ENCODE data around the gene ATAD1.
"Not testable (repeated sequence)": the region's sequence is repeated elsewhere in the genome, so short reads cannot be mapped to it uniquely, and the experiment has no call there.

ATAD1 gene, protein sequence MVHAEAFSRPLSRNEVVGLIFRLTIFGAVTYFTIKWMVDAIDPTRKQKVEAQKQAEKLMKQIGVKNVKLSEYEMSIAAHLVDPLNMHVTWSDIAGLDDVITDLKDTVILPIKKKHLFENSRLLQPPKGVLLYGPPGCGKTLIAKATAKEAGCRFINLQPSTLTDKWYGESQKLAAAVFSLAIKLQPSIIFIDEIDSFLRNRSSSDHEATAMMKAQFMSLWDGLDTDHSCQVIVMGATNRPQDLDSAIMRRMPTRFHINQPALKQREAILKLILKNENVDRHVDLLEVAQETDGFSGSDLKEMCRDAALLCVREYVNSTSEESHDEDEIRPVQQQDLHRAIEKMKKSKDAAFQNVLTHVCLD

DNA sequence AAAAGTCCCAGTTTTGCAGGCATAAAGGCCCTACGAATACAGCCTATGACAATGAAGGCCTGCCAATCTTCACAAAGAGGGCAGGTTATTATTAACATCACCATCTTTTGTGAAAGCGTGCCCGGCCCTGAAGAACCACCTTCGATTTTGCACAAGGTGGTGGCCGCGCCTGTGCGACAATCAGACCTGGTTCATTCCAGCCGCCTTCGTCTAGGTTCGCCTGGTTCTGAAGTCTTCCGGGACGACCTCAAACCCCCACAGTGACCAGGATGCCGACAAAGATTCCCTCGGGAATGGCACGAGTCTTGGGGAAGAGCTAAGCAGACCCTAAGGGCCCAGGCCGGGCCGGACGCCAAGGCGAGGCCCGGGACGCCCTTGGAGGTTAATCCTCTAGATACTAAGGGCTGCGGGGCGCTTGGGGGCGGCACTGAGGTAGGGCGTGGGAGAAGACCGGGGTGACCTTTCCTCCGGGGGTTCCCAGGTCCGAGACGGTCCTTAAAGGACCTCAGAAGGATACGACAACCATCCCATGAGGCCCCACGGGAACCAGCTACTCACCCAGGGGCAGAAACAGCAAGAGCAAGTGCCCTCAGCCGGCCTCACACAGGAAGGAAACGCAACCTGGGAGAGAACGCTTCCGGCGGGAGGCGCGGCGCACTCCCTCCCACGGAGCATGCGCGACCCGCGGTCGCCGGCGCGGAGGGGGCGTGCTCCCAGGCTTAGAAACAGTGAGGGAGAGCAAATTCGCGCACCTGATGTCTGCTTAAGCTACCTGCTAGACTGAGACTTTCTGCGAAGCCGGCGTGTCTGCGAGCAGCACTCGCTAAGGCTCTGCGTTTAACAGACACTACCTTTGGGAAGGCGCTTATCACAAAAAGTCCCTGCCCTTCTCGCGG is at the start of gene ATAD1:
TSS of gene ATAD1 (minus strand) at position 618 of the 896 bp plus-strand sequence. CDS start 3,627 bp downstream, outside the sequence.
- peak; percentile 74 to 84 (median 76) for DNase-seq (ENCODE audit: low read depth in 3 of 3)

DNA sequence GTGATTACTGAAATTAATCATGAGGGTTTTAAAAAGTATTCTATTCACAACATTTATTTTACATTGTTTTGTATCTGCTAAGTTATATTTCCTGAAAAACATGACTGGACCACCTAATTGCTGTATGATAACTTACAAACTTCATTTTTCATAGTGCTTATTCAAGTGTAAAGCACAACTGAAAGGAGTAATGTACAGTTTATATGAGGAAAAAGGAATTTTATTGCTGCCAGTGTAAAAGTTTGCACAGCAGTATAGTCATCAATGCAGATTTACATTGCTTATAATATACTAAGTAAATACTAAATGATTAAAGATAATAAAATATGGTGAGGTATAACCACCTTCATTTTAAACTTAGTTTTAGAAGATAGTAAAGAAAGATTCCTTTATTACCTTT is 49.4 kb upstream of the ATAD1 start:
- no peak for DNase-seq (ENCODE audit: low read depth in 3 of 3)

DNA sequence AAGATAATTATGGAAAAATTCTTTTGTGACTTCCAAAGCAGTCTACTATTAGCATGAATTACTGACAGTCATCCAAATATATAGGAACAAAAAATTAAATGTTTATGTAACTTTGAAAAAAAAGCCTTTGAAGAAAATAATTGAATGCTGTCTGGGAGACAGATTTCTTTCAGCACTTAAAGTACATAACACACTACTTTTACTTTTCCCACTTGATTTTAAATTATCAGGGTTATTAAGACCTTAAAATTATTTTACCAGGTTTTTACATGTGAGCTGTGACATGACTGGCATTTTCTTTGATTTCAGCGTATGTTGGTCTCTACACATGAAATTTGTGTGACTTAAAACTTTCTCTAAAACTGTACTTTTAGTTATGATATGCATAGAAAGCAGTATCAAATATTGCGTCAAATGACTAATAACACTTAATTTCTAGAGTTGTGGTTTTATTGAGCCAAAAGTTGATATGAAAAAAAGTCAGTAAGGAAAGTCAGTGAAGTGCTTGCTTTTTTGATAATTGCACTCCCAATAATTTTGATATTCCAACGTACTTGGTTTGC is 48.5 kb upstream of the ATAD1 start:
- DNase-seq (ENCODE audit: low read depth in 3 of 3): no peak

DNA sequence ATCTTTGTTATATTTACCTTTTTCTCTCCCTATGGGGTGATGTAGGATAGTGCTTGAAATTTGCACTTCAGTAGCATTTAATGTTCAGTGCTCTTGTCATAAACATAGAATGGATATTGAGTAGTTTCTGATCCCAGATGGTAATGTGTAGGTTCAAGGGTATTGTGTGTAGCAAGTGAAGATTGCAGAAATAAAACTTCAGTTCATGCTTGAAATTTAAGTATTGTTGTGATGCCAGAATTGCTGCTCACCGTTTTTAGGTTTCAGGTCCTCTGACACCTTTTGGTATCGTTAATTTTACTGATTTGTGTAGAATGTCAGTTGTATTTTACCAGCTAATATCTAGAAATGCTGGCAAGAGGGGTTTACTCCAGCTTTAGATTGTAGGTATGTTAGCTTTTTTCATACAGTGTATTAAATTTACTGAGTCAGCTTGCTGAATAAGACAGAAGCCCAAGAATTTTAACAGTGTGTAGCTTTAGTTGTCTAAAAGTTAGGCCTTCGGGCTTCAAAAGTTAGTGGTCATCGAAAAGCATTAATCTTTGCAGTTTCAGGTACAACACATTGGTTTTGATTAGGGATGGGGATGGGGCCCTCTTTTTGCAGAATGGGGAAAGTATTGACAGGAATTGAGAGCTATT is 47.3 kb upstream of the ATAD1 start:
- no peak for DNase-seq (ENCODE audit: low read depth in 3 of 3)

DNA sequence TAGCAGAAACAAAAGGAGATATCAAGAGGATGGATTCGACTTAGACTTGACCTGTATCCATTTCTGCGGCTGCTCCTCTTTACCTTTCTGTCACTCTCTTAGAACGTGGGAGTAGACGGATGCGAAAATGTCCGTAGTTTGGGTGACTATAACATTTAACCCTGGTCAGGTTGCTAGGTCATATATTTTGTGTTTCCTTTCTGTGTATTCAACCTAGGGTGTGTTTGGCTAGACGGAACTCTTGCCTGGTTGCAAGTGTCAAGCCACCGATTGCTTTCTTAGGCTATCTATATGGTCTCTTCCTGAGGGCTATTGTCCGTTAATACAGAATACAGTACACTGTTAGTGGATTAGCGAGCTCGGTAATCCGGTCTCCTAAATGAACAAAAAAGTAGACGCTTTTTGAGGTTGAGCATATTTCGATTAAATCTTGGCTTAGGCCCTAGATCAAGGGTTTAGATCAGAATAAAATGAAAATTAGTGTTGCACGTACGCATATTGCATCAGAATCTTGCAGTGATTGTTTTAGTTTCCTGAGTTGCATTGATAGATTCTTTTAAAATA is 46.6 kb upstream of the ATAD1 start:
- no peak for DNase-seq (ENCODE audit: low read depth in 3 of 3)

DNA sequence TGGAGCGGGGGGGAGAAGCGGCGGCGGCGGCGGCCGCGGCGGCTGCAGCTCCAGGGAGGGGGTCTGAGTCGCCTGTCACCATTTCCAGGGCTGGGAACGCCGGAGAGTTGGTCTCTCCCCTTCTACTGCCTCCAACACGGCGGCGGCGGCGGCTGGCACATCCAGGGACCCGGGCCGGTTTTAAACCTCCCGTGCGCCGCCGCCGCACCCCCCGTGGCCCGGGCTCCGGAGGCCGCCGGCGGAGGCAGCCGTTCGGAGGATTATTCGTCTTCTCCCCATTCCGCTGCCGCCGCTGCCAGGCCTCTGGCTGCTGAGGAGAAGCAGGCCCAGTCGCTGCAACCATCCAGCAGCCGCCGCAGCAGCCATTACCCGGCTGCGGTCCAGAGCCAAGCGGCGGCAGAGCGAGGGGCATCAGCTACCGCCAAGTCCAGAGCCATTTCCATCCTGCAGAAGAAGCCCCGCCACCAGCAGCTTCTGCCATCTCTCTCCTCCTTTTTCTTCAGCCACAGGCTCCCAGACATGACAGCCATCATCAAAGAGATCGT is 46.0 kb upstream of the ATAD1 start:
- DNase-seq (ENCODE audit: low read depth in 3 of 3): peak in 1 of 3 experiments; percentile 19

DNA sequence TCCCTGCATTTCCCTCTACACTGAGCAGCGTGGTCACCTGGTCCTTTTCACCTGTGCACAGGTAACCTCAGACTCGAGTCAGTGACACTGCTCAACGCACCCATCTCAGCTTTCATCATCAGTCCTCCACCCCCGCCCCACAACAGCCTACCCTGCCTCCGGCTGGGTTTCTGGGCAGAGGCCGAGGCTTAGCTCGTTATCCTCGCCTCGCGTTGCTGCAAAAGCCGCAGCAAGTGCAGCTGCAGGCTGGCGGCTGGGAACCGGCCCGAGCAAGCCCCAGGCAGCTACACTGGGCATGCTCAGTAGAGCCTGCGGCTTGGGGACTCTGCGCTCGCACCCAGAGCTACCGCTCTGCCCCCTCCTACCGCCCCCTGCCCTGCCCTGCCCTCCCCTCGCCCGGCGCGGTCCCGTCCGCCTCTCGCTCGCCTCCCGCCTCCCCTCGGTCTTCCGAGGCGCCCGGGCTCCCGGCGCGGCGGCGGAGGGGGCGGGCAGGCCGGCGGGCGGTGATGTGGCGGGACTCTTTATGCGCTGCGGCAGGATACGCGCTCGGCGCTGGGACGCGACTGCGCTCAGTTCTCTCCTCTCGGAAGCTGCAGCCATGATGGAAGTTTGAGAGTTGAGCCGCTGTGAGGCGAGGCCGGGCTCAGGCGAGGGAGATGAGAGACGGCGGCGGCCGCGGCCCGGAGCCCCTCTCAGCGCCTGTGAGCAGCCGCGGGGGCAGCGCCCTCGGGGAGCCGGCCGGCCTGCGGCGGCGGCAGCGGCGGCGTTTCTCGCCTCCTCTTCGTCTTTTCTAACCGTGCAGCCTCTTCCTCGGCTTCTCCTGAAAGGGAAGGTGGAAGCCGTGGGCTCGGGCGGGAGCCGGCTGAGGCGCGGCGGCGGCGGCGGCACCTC is 45.3 kb upstream of the ATAD1 start, which contains the start of the genes KLLN and PTEN:
TSS of gene KLLN (minus strand) at position 481 of the 891 bp plus-strand sequence. CDS start 1,046 bp downstream, outside the sequence.
TSS of gene PTEN (plus strand) at position 573 of the 891 bp plus-strand sequence. CDS start 845 bp downstream, outside the sequence.
- peak; percentile 61 to 82 (median 62) for DNase-seq (ENCODE audit: low read depth in 3 of 3)

DNA sequence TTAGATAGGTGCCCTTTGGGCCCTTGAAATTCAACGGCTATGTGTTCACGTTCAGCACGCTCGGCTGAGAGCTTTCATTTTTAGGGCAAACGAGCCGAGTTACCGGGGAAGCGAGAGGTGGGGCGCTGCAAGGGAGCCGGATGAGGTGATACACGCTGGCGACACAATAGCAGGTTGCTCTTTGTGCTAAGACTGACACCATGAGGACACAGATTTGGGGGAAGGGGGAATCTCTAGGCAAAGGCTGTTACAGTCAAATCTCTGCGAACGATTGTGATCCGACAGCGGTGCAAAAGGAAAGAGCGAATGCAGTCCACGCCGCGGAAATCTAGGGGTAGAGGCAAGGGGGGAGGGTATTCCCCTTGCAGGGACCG is 44.6 kb upstream of the ATAD1 start:
- DNase-seq (ENCODE audit: low read depth in 3 of 3): peak in 1 of 3 experiments; percentile 60

DNA sequence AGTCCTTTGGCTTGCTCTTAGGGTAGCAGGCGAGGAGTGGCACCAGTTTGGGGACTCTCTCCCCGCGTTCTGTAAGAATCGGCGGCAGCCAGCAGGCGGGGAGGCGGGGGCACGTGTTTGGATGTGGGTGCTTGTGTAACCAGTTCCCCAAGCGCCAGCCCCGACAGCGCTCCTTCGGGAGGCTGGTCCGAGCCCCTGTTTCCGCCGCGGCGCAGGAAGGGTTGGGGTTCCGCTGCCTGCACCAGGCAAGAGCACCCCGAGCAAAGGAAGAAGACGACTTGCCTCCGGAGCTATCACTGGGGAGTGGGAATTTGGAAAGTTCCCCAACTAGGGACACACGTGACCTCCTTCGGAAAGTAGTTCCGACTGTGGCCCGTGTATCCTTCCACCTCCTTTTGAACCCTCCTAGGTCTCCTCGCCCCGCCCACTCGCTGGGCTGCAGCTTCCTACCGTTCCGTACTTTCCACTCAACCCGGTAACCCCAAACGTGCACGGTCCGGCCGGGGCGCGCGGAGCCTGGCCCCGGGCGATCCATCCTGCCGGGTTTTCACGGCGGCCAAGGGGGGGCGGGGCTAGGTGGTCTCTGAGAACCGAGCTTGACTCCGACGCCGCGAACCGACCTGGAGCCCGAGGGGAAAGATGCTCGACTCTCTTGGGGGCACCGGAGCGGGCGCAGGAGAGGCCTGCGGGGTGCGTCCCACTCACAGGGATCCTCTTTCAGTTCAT is 44.1 kb upstream of the ATAD1 start:
- DNase-seq (ENCODE audit: low read depth in 3 of 3): peak; percentile 83 to 93 (median 86)

DNA sequence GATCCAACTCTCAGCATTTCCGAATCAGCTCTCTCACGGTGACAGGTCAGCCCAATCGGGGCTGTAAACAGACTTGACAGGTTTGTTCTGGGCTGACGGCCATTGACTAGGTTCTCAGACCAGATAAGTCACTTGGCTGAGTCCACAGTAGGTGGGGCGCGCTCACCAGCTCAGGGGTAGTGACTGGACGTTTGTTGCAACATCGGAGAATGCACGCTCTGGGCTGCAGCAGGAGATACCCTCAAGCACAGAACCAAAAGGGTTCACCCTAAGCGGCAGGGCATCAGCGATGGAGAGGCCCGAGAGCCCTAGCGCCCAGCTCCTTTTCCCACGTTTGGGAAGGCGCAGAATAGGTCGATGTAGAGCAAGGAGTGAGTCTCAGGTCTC is 43.5 kb upstream of the ATAD1 start:
- DNase-seq (ENCODE audit: low read depth in 3 of 3): peak in 1 of 3 experiments; percentile 19

DNA sequence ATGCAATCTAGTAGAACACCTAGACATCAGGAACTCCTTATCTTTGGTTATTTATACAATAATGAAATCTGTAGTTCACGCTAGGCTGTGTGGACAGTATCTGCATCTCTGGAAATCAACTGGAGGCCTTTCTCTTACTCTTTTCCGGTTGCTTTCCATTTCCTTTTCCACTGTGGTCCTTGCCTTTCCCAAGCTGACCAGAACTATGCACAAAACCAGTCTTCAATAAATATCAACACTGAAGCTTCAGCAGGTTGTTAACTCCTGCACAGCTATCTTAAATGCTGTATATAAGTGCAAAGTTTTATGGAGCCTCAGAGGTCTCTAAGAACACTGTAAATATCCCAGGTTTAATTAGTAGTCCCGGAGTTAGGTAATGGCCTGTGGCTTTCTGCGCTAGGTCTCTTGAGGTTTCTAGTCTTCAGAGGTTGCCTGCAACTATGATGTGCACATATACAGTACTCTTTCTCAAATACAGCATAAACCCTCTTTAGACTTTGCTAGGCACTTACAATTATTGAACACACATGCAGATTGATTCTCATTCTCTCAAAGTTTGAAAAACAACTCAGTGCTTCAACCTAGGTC is 42.9 kb upstream of the ATAD1 start:
- no peak for DNase-seq (ENCODE audit: low read depth in 3 of 3)

DNA sequence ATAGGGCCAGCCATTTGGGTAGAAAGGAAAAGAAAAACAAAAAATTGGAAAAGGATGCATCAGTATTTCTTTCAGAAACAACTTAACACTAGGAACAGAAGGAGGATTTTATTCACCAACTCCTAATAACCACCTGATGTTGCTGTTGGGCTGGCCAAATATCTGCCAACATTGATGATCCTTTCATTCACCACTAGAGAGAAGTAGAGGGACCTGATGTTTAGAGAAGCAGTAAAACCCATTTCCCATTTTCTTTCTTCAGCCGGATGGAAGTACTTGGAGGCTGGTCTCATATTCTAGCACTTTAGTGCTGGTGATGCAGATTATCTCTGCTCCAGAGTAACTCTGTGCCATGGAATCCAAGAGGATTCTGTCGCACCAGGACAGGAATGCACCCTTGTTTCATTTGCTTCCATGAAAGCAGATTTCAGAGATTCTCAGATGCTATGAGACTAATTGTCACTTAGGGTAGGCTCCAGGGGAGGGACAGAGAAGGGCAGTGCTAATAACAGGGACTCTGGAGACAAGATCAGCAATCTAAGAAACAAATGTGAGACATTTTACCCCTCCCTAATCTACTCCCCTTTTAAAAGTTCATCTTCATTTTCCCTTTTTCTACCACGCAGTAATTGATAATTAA is 42.2 kb upstream of the ATAD1 start:
- no peak for DNase-seq (ENCODE audit: low read depth in 3 of 3)

DNA sequence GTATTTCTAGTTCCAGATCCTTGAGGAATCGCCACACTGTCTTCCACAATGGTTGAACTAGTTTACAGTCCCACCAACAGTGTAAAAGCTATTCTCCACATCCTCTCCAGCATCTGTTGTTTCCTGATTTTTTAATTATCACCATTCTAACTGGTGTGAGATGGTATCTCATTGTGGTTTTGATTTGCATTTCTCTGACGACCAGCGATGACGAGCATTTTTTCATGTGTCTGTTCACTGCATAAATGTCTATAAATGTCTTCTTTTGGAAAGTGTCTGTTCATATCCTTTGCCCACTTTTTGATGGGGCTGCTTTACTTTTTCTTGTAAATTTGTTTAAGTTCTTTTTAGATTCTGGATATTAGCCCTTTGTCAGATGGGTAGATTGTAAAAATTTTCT is 37.6 kb upstream of the ATAD1 start:
- not testable (repeated sequence) for DNase-seq (ENCODE audit: low read depth in 3 of 3)

DNA sequence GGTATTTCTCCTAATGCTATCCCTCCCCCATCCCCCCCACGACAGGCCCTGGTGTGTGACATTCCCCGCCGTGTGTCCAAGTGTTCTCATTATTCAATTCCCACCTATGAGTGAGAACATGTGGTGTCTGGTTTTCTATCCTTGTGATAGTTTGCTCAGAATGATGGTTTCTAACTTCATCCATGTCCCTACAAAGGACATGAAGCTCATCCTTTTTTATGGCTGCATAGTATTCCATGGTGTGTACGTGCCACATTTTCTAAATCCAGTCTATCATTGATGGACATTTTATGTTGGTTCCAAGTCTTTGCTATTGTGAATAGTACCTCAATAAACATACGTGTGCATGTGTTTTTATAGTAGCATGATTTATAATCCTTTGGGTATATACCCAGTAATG is 37.2 kb upstream of the ATAD1 start:
- DNase-seq (ENCODE audit: low read depth in 3 of 3): not testable (repeated sequence)

DNA sequence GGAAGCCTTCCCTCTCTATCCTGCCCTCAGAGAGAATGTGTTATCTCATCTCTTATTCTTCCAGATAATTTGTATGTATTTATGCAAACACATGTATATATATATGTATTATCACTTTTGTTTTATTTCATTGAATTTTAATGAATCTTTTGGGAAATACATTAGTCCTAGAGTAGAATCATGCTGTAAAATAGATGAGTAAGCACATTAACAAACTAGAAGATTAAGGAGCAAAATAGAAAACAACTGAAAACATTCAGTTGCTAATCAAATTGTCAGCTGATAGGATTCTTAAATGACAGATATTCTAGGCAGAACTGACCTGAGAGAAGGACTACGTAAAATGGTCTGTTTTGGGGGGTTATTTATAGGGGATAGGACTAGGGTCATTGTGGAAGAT is 34.1 kb upstream of the ATAD1 start:
- DNase-seq (ENCODE audit: low read depth in 3 of 3): no peak

DNA sequence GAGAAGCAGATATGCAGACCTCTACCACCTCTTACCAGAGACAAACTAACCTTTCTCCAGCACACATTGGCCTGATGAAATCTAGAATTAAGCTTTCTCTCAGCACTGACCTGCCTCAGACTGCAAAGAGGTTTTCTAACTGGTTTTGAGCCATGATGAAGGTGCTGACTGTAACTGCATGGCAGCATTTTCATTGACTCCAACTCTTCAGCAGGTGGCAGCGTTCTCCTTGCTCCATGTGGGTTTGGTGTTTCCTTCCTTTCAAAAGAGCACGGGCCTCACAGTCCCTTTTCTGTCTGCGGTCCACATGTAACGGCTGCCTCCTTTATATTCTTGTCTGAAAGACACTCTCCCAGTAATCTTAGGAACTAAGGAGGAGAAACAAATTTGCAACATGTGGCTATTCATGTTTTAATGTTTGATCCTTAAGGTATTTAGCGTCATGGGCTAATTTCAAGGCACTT is 32.7 kb upstream of the ATAD1 start:
- peak in 2 of 3 experiments; percentile 24 to 31 for DNase-seq (ENCODE audit: low read depth in 3 of 3)

DNA sequence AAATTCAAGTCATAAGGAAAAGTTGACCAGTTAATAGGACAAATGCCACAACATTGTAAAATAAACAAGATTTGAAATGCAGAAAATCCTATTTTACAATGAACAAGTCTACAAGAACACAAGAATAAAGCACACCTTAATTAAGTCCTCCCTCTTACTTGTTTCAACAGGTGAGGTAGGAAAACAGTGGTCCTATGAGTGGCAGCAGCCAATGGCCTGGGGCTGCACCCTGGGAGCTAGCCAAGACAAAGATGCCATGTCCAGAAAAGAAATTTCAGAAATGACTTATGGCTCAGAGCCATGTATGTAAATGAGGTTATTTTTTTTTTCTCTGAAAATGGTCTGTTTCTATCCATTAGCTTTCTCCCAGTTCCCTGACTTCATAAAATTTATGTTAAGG is 31.0 kb upstream of the ATAD1 start:
- DNase-seq (ENCODE audit: low read depth in 3 of 3): no peak

DNA sequence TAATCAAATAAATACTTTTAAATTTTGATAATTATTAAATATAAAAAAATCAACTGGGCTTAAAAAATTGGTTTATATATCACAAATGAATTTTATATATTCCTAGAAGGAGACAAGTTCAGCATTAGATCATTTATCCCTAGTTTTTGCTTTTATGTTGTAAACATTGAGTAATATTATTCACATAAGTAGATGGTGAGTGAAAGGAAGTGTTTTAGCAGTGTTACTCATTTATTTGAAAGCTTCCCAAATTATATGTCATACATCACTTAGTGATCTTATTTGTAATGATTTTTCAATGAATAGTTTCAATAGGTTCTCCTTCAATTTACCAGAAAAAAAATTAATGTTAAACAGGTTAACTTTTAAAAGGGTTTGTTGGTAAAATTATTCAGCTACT is 29.5 kb upstream of the ATAD1 start:
- DNase-seq (ENCODE audit: low read depth in 3 of 3): no peak
